GM23248 (cell line): ENCODE results near the gene ANKUB1. TPM values are rescaled to one million over a fixed set of nuclear protein-coding genes. Genes with fewer than 3 reads are reported as not detected.

Experiments used
- DNase-seq: peaks from one replicate; pipeline ENCODE4 v3.0.0-alpha.2; 2015
- H2AFZ ChIP-seq: fragments of 200-600 bp; sonication (generic); 2 replicates; pipeline ENCODE4 v1.6.1; 2016; ENCODE audit warnings: antibody characterized with exemption
- H3F3A ChIP-seq: fragments of 200-600 bp; sonication (generic); 2 replicates; pipeline ENCODE4 v1.6.1; 2016; ENCODE audit warnings: mild to moderate bottlenecking, antibody characterized with exemption, mixed run types; ENCODE audit not compliant: insufficient read depth
- H3K27ac ChIP-seq: fragments of 200-600 bp; sonication (generic); 2 replicates; pipeline ENCODE4 v1.5.1; 2016; ENCODE audit warnings: mild to moderate bottlenecking
- H3K27me3 ChIP-seq: fragments of 200-600 bp; sonication (generic); replicated peaks from 2 replicates; pipeline ENCODE4 v1.6.1; 2016; ENCODE audit warnings: mild to moderate bottlenecking; ENCODE audit not compliant: insufficient read depth
- H3K36me3 ChIP-seq: fragments of 200-600 bp; sonication (generic); 2 replicates; pipeline ENCODE4 v1.6.1; 2016; ENCODE audit warnings: low read depth, mild to moderate bottlenecking
- H3K4me1 ChIP-seq: fragments of 200-600 bp; sonication (generic); 2 replicates; pipeline ENCODE4 v1.6.1; 2016; ENCODE audit warnings: mild to moderate bottlenecking; ENCODE audit not compliant: insufficient read depth
- H3K4me2 ChIP-seq: fragments of 200-600 bp; sonication (generic); one replicate; pipeline ENCODE4 v1.6.1; 2016; ENCODE audit warnings: mild to moderate bottlenecking; ENCODE audit not compliant: unreplicated experiment
- H3K4me3 ChIP-seq: fragments of 200-600 bp; sonication (generic); 2 replicates; pipeline ENCODE4 v1.5.1; 2016; ENCODE audit warnings: mild to moderate bottlenecking
- H3K79me2 ChIP-seq: fragments of 200-600 bp; sonication (generic); 2 replicates; pipeline ENCODE4 v1.6.1; 2016; ENCODE audit warnings: mild to moderate bottlenecking; ENCODE audit not compliant: insufficient read depth
- H3K9ac ChIP-seq: fragments of 200-600 bp; sonication (generic); 2 replicates; pipeline ENCODE4 v1.6.1; 2016; ENCODE audit warnings: mild to moderate bottlenecking
- H3K9me2 ChIP-seq: fragments of 200-600 bp; sonication (generic); 2 replicates; pipeline ENCODE4 v1.6.1; 2016; ENCODE audit warnings: mixed run types, mild to moderate bottlenecking, moderate library complexity; ENCODE audit not compliant: insufficient read depth
- H3K9me3 ChIP-seq: fragments of 200-600 bp; sonication (generic); one replicate; pipeline ENCODE4 v1.6.1; 2017; ENCODE audit warnings: low read depth
- H4K20me1 ChIP-seq: fragments of 200-600 bp; sonication (generic); 2 replicates; pipeline ENCODE4 v1.6.0; 2016; ENCODE audit not compliant: insufficient read depth
- EZH2 ChIP-seq: fragments of 200-600 bp; sonication (generic); IDR thresholded peaks from 2 replicates; pipeline ENCODE4 v1.6.1; 2018; ENCODE audit warnings: antibody characterized with exemption, mild to moderate bottlenecking; ENCODE audit not compliant: insufficient read depth, poor library complexity, severe bottlenecking
- EZH2phosphoT487 ChIP-seq: fragments of 200-600 bp; sonication (generic); IDR thresholded peaks from 2 replicates; pipeline ENCODE4 v1.6.1; 2018; ENCODE audit warnings: antibody characterized with exemption, moderate library complexity, mild to moderate bottlenecking, low read depth; ENCODE audit not compliant: insufficient read depth
- WGBS, 2 experiments: methylation state at CpG; one replicate each; pipeline ENCODE4 v1.1.6; 2015 to 2017; ENCODE audit warnings: low lambda C conversion rate in 2 of 2, low coverage in 1 of 2; ENCODE audit errors: missing lambda C conversion rate in 2 of 2; 5-methylcytosine and 5-hydroxymethylcytosine counted together
- in situ Hi-C: fragments of 300-500 bp; cut with MboI; formaldehyde crosslinking; loops from 2 replicates; pipeline ENCODE4 v1.15.0; 2020
- polyA plus RNA-seq: library from polyadenylated mRNA; unstranded; fragments of >200 nt; fragmentation: Nextera tagmentation; extraction: Ambion mirVana; gene quantifications from 2 replicates; pipeline ENCODE4 v1.2.1, GENCODE V29; 2016
- total RNA-seq: library from RNA; depleted of rRNA; stranded (reverse); fragments of >200 nt; shearing (Covaris generic); gene quantifications from 2 replicates; pipeline ENCODE4 v1.2.3, GENCODE V29; 2014

ANKUB1 gene
- total and polyA plus RNA-seq, 2 experiments from 2014 or later: not detected

DNA sequence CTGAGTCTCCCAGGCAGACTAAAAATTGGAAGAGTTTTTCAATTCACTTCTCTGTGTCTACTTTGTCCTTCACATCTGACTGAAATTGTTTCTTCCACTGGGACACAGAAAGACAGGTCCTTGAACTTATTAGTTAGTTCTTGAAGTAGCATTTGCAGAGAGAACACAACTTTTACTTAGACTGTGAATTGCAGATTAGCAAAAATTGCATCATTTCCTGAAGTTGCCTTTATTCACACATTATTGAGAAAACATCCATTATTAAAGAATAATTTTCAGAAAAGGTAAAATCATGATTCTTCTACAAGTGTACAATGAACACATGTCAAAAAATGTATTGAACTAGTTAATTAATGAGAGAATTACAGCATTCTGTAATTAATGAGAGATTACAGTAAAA is 38.6 kb downstream of the ANKUB1 start:
- H3K9me2 ChIP-seq: no peaks in the 10 kb centered on the region
- TF ChIP-seq EZH2: no peak
- no peak for TF ChIP-seq EZH2phosphoT487
- no peak overlapping the region for H3K9ac ChIP-seq
- no peaks in the 10 kb centered on the region for H3K9me3 ChIP-seq
- H4K20me1 ChIP-seq: no peaks in the 10 kb centered on the region
- in situ Hi-C loops: loop anchor here (25.0 kb wide), 1 partner anchor 459 kb away; no protein-coding TSS in a partner anchor
- no peak overlapping the region for H3K27ac ChIP-seq
- no peaks in the 10 kb centered on the region for H3K27me3 ChIP-seq
- no peak overlapping the region for H3K4me3 ChIP-seq
- no peak for DNase-seq
- H3K4me2 ChIP-seq: no peak overlapping the region
- peaks cover 9% of the 10 kb centered on the region for H3K4me1 ChIP-seq
- H3K36me3 ChIP-seq: 0 out of 2 replicates have a peak, but pooled peaks cover 14% of the 10 kb centered on the region
- H3K79me2 ChIP-seq: peaks cover 32% of the 10 kb centered on the region
- H3F3A ChIP-seq: no peaks in the 10 kb centered on the region
- peak overlapping the region; percentile 89 for H2AFZ ChIP-seq

GRCh38 chr3:149752788-149753136 is 39.6 kb downstream of the ANKUB1 start:
- DNase-seq: no peak
- in situ Hi-C loops: loop anchor here (25.0 kb wide), 1 partner anchor 460 kb away; no protein-coding TSS in a partner anchor
- H3F3A ChIP-seq: no peaks in the 10 kb centered on the region
- H3K4me2 ChIP-seq: peak overlapping the region; percentile 97
- H3K9ac ChIP-seq: peak overlapping the region; percentile 79
- H3K9me2 ChIP-seq: no peaks in the 10 kb centered on the region
- H2AFZ ChIP-seq: peak overlapping the region; percentile 89
- H3K27me3 ChIP-seq: no peaks in the 10 kb centered on the region
- H3K27ac ChIP-seq: no peak overlapping the region
- H3K9me3 ChIP-seq: no peaks in the 10 kb centered on the region
- TF ChIP-seq EZH2 (no peak), EZH2phosphoT487 (no peak)
- peaks cover 38% of the 10 kb centered on the region for H3K79me2 ChIP-seq
- H3K4me1 ChIP-seq: peaks cover 9% of the 10 kb centered on the region
- peak overlapping the region; percentile 76 for H3K4me3 ChIP-seq
- H3K36me3 ChIP-seq: 0 out of 2 replicates have a peak, but pooled peaks cover 18% of the 10 kb centered on the region
- H4K20me1 ChIP-seq: no peaks in the 10 kb centered on the region

DNA sequence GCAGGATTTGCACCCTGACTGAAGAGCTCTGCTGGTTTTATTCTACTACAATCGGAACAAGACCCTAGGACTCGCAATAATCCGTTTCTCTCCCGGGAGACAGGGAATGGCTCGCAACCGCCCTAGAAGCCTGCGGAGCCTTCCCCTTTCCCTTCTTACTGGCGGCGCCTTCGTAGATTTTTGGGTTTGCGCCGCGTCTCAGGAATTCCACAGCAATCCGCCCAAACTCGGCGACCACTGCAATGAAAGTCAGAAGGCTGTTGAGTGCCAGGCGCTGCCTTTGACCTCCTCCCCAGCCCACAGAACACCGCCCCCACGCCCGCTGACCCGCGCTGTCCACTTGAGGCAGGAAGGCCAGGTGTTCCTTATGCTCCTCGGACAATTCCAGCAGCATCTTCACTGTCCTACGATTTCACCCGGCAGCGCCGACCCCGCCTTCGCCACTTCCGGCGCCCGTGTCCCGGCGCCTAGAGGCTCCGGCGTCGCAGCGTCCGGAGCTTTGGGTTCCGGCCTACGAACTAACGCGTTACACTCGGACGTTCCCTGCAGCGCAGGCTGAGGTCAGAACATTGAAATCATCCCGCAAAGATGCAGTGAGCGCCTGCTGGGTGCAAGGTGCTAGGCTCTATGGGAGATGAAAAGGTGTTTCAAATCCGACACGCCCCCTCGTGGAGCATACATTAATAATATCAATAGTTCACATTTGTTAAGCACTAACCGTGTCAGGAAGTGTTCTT is 40.1 kb downstream of the ANKUB1 start, which contains the start of gene COMMD2:
TSS of gene COMMD2 (minus strand) at position 439 of the 737 bp plus-strand sequence. CDS start at position 394, 45 bp downstream.
- Histone ChIP-seq H3K27ac (peak within 1 kb of the TSS; percentile 38), H3K4me3 (peak within 1 kb of the TSS; percentile 76), H3K79me2 (peaks cover 38% of the 10 kb centered on the region), H2AFZ (peak within 1 kb of the TSS; percentile 89), H3K9me2 (no peaks in the 10 kb centered on the region), H3K4me2 (peak within 1 kb of the TSS; percentile 97), H3K36me3 (0 out of 2 replicates have a peak, but pooled peaks cover 20% of the 10 kb centered on the region), H3F3A (no peaks in the 10 kb centered on the region), H3K27me3 (no peaks in the 10 kb centered on the region), H3K9ac (peak within 1 kb of the TSS; percentile 79), H4K20me1 (no peaks in the 10 kb centered on the region), H3K9me3 (no peaks in the 10 kb centered on the region), H3K4me1 (peaks cover 9% of the 10 kb centered on the region)
- no peak for TF ChIP-seq EZH2phosphoT487
- TF ChIP-seq EZH2: no peak
- peak; percentile 95 for DNase-seq
- WGBS, 2 experiments: 0 to 2% methylated on average over 50 to 52 of the region's 52 CpGs
- in situ Hi-C loops: loop anchor here (25.0 kb wide), 1 partner anchor 460 kb away; no protein-coding TSS in a partner anchor

GRCh38 chr3:149751551-149751950 is 40.8 kb downstream of the ANKUB1 start:
- Histone ChIP-seq H3K4me1 (peaks cover 9% of the 10 kb centered on the region), H3K79me2 (peaks cover 38% of the 10 kb centered on the region), H3K27ac (peak overlapping the region; percentile 38), H3K9me2 (no peaks in the 10 kb centered on the region), H3K4me3 (peak overlapping the region; percentile 76), H3K27me3 (no peaks in the 10 kb centered on the region), H3K9ac (peak overlapping the region; percentile 79), H3K36me3 (0 out of 2 replicates have a peak, but pooled peaks cover 24% of the 10 kb centered on the region), H3F3A (no peaks in the 10 kb centered on the region), H3K9me3 (no peaks in the 10 kb centered on the region), H4K20me1 (no peaks in the 10 kb centered on the region), H2AFZ (peak overlapping the region; percentile 89), H3K4me2 (peak overlapping the region; percentile 97)
- in situ Hi-C loops: loop anchor here (25.0 kb wide), 1 partner anchor 461 kb away; no protein-coding TSS in a partner anchor
- DNase-seq: peak; percentile 23
- TF ChIP-seq EZH2phosphoT487 (no peak), EZH2 (no peak)
- 2 to 3% methylated on average over 4 of the region's 4 CpGs for WGBS, 2 experiments
